Mononuclear cell (primary cell): ENCODE measurements around the gene JPH3. TPM values are rescaled to one million over a fixed set of nuclear protein-coding genes. Genes with fewer than 3 reads are reported as not detected.

ENCODE experiments used
- H3K27me3 ChIP-seq: 2 replicates; pipeline ENCODE4 v1.6.0; 2011; ENCODE audit warnings: low read length, control low read depth; ENCODE audit not compliant: insufficient read depth
- H3K4me1 ChIP-seq: 2 replicates; pipeline ENCODE4 v1.5.1; 2011; ENCODE audit warnings: mild to moderate bottlenecking, low read length, control low read depth; ENCODE audit not compliant: insufficient read depth
- H3K4me3 ChIP-seq: 2 replicates; pipeline ENCODE4 v1.5.1; 2011; ENCODE audit warnings: mild to moderate bottlenecking, low read length, moderate library complexity
- H3K9me3 ChIP-seq: 2 replicates; pipeline ENCODE4 v1.5.1; 2011; ENCODE audit warnings: low read depth, mild to moderate bottlenecking, control low read depth, low read length
- total RNA-seq: library from RNA; depleted of rRNA; stranded (reverse); fragments of >200 nt; gene quantifications from one replicate; pipeline ENCODE4 v1.2.3, GENCODE V29; 2012

The JPH3 gene
- total RNA-seq, 1 donor: not detected

DNA sequence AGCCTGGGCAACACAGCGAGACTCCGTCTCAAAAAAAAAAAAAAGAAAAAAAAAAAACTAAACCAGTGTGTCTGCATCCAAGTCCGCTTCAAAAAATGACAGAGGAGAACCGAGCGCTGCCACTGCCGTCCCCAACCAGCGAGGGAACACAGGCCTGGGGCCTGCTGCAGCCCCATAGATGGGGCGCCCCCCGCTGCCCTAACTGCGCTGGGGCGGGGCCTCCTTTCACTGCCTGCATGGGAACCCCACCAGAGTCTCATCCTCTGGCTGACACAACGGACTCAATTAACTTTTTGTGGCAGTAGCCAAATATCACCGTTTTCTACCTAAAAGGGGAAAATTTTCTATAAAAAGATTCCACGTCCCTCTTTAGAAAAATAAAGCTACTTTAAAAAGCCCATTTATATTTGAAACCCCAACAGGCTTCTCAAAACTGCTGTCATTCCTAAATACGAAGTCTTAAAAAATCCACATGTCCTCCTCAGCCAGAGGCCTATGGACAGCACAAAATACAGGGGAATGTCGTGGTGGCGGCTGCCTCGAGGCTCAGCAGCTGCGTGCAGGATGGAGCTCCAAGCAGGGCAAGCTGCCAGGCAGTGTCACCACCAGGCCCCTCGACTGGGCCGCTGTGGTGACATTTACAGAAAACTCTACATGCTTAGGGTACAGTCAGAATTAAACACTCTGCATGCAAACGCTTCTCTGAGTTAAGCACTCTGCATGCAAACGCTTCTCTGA, 133.1 kb downstream of the JPH3 start:
- no peaks in the 10 kb centered on the region for H3K27me3 ChIP-seq
- no peak overlapping the region for H3K4me3 ChIP-seq
- no peaks in the 10 kb centered on the region for H3K9me3 ChIP-seq
- peaks cover 4% of the 10 kb centered on the region for H3K4me1 ChIP-seq

DNA sequence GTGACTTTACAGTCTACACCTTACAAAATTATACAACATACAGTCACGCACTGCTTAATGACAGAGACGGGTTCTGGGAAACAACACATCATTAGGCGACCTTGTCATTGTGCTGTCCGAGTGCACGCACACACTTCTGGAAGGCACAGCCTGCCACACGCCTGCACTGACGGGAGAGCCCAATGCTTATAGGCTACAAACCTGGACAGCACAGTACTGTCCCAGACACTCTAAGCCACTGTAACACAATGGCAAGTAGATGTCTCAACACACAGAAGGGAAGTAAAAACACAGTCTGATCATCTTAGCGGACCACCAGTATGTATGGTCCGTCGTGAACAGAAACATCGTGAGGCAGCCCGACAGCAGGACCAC, 133.7 kb downstream of the JPH3 start:
- Histone ChIP-seq H3K9me3 (no peaks in the 10 kb centered on the region), H3K4me3 (no peak overlapping the region), H3K4me1 (peaks cover 4% of the 10 kb centered on the region), H3K27me3 (no peaks in the 10 kb centered on the region)

DNA sequence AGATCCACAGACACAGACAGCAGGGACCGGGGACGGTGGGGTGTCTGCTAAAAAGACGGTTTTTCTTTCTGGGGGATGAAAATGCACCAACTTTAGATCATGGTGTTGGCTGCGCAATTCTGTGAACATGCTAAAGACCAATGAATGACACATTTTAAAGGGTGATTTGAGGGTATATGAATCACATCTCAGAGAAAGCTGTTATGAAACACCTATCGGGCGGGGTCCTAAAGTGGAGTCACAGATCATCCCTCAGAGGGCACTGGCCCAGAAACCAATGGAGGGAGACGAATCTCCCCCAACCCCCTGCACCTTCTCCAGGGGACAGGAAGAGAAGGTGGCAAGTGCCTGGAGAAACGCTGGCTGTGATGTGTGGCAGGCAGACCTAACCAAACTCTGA, 137.5 kb downstream of the JPH3 start:
- Histone ChIP-seq H3K4me3 (no peak overlapping the region), H3K9me3 (no peaks in the 10 kb centered on the region), H3K4me1 (no peaks in the 10 kb centered on the region), H3K27me3 (no peaks in the 10 kb centered on the region)

DNA sequence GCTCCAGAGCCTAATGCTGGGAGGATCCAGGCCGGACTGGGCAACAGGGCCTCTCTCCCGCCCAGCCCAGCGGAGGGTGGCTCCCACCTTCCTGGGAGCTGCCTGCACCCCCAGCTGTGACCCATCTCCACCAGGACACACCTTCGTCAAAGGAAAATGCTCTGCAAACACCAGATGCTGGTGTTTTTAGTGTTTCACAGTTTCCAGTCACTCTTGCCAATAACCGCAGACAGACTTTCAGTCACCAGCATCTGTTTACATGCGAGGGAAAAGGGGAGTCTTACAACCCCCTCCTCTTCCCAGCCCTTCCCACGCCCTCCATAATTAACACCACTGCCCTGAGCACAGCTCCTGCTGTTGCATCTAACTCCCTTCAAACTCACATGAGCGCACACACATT, 138.1 kb downstream of the JPH3 start:
- no peaks in the 10 kb centered on the region for H3K9me3 ChIP-seq
- H3K27me3 ChIP-seq: no peaks in the 10 kb centered on the region
- H3K4me3 ChIP-seq: no peak overlapping the region
- H3K4me1 ChIP-seq: no peaks in the 10 kb centered on the region

DNA sequence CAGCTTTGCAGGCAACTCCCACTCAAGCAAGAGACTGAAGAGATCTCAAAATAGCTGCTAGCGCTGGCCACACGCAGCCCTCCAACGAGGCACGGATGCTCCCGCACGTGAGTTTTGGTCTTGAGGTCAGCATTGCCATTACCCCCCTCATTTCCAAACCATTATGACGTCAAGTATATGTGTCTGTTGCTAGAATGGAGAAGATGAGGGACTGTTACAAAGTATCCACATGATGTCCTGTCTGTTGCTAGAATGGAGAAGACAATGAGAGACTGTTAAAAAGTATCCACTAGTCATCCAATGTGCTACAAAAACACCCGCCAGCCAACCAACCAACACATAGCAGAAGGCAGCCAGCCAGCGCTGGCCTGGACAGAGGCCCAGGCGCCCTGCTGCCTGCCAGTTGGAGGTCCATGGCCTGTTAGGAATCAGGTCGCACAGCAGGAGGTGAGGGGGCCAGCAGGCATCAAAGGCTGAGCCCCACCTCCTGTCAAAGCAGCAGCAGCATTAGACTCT, 138.7 kb downstream of the JPH3 start:
- H3K27me3 ChIP-seq: no peaks in the 10 kb centered on the region
- H3K4me1 ChIP-seq: no peaks in the 10 kb centered on the region
- H3K4me3 ChIP-seq: no peak overlapping the region
- no peaks in the 10 kb centered on the region for H3K9me3 ChIP-seq

DNA sequence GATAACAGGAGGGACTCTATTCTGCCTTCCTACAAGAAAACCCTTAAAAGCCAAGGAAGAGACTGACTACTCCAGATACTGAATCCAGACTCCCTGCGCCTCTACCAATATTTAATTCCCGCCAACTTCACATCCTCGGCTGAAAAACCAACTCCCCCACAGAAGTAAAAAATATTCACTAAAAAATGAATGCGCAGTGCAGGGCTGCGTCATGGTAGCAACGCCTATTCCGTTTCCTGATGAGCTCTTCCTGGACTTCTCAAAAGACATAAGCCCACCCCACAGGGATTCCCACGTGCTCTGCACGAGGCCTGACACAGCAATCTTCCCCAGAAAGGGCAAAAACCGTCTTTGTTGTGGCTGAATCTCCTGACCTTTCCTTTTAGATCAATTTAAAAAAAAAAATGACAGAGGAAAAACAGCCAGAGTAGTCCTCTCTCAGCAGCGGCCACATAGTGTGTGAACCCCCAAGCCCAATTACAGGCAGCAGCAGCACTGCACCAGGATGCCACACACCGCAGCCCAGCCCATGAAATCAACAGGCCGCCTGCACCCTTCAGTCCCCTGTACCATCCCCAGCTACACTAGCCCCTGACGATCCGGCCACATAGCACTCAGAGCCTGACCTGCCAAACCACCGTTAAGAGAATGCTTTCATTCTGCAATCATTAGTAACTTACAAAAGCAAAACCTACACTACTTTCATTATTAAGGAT, 139.6 kb downstream of the JPH3 start:
- no peaks in the 10 kb centered on the region for H3K4me1 ChIP-seq
- no peaks in the 10 kb centered on the region for H3K27me3 ChIP-seq
- no peaks in the 10 kb centered on the region for H3K9me3 ChIP-seq
- H3K4me3 ChIP-seq: no peak overlapping the region

DNA sequence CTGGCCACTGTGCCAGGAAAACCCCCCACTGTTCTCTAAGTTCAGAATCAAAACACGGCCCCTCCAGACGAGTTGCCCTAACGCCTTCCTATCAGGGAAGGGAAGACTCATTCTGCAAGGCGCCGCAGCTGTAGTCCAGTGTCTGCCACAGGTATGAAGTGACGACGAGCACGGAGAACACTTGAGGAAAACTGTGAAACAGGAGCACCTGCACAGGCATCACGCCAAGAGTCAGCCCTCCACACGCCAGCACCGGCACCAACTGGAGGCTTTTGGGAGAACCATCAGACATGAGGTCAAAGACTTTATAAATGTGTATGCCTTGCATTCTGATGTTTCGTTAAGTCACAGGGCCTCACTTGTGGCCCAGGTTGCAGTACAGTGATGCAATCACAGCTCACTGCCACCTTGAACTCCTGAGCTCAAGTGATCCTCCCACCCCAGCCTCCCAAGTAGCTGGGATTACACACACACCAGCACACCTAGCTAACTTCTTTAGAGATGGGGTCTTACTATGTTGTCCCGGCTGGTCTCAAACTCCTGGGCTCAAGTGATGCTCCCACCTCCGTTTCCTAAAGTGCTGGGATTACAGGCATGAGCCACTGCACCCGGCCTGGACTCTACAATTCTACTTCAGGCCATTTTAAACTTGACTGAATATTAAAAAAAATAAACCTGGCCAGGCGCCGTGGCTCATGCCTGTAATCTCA, 140.6 kb downstream of the JPH3 start:
- H3K4me3 ChIP-seq: no peak overlapping the region
- H3K4me1 ChIP-seq: no peaks in the 10 kb centered on the region
- no peaks in the 10 kb centered on the region for H3K27me3 ChIP-seq

DNA sequence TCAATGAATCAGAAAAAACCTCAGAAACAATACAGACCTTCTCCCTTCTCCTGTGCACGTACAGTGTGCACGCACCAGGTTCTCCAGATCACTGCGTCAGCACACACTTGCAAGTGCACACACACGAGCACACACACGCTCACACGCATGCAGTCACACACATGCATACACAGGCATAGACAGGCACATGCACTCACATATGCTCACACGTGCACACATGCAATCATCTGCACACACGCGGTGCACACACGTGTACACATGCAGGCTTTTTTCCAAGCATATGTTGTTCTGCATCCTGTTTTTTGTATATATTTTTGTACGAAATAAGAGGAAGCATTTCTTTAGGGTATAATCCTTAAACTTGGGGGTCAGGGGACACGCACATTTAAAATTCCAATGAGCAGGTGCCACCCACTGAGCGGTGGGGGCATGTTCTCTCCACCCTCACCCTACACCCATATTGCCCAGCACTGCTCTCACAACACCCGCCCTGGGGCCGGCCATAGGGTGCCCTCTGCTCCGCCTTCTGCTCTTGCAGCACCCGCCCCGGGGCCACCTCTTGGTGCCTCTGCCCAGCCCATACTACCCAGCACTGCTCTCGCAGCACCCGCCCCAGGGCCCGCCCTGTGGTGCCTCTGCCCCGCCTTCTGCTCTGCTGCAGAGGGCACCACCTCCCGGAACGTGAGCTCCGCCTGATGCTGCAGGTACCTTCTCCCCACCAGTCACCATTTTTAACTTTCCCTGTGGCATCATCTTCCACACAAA, 142.6 kb downstream of the JPH3 start:
- Histone ChIP-seq H3K27me3 (no peaks in the 10 kb centered on the region), H3K4me3 (no peak overlapping the region), H3K4me1 (no peaks in the 10 kb centered on the region), H3K9me3 (no peaks in the 10 kb centered on the region)

More for the DNA sequence above, 140.6 kb downstream of the JPH3 start:
- no peaks in the 10 kb centered on the region for H3K9me3 ChIP-seq

DNA sequence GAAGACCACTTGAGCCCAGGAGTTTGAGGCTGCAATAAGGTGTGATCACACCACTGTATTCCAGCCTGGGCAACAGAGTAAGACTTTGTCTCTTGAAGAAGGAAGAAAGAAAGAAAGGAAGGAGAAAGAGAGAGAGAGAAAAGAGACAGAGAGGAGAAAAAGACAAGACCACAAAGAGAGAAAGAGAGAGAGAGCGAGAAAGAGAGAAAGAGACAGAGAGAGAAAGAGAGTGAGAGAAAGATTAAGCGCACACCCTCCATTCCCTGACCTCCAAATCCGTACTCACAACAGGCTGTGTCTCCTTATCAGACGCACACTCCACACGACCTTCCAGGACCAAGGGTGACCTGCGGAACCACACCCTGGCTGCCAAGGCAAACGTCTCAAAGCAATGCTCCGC, 143.9 kb downstream of the JPH3 start:
- H3K27me3 ChIP-seq: no peaks in the 10 kb centered on the region
- no peak overlapping the region for H3K4me3 ChIP-seq

More for the DNA sequence above, 143.9 kb downstream of the JPH3 start:
- Histone ChIP-seq H3K9me3 (no peaks in the 10 kb centered on the region), H3K4me1 (no peaks in the 10 kb centered on the region)

Other genes starting within 250 kb of the JPH3 start
- 17.3 TPM for gene FBXO31, start 218.7 kb upstream of the JPH3 start, total RNA-seq
- 63.1 TPM for gene MAP1LC3B, start 210.2 kb upstream of the JPH3 start, total RNA-seq
- 6.0 TPM for gene ZCCHC14, start 109.5 kb upstream of the JPH3 start, total RNA-seq
- 33.4 TPM for gene KLHDC4, start 163.5 kb downstream of the JPH3 start, total RNA-seq